ENCODE measurements around the gene TRIM71.

- TF ChIP-seq EP300 (IDR thresholded peaks at IDR 0.05) = no peak
- TF ChIP-seq, protein P1, sequence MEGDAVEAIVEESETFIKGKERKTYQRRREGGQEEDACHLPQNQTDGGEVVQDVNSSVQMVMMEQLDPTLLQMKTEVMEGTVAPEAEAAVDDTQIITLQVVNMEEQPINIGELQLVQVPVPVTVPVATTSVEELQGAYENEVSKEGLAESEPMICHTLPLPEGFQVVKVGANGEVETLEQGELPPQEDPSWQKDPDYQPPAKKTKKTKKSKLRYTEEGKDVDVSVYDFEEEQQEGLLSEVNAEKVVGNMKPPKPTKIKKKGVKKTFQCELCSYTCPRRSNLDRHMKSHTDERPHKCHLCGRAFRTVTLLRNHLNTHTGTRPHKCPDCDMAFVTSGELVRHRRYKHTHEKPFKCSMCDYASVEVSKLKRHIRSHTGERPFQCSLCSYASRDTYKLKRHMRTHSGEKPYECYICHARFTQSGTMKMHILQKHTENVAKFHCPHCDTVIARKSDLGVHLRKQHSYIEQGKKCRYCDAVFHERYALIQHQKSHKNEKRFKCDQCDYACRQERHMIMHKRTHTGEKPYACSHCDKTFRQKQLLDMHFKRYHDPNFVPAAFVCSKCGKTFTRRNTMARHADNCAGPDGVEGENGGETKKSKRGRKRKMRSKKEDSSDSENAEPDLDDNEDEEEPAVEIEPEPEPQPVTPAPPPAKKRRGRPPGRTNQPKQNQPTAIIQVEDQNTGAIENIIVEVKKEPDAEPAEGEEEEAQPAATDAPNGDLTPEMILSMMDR (IDR thresholded peaks at IDR 0.05) = no peak
These were observed 63.8 kb downstream of the TRIM71 start for GRCh38 chr3:32881624-32882023.
